HG03066 (cell line): Measurements from ENCODE around the gene HMGCR.

ENCODE experiments used
- ATAC-seq: cut with Tn5 transposase; IDR thresholded peaks from one replicate; pipeline ENCODE4 v1.9.1; 2021; ENCODE audit warnings: low read depth; ENCODE audit not compliant: unreplicated experiment

Gene HMGCR

DNA sequence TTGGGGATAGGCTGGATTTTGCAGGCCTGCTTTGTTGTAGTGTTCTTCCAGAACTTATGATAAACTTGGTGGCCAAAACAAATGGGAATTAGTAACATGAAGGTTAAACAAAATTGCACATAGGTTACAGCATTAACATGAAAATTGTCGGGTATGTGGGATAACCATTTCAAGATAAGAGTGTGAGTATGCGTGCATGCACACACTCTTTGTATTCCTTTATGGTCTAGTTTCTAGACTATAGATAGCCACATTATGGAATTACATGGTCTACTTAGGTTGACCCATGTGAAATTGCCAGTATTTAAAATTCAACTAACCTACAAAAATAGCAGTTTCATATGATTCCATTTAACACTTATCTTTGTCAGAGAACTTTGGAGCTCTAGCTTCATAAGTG lies 1.4 kb downstream of the HMGCR start:
- ATAC-seq: no peak

DNA sequence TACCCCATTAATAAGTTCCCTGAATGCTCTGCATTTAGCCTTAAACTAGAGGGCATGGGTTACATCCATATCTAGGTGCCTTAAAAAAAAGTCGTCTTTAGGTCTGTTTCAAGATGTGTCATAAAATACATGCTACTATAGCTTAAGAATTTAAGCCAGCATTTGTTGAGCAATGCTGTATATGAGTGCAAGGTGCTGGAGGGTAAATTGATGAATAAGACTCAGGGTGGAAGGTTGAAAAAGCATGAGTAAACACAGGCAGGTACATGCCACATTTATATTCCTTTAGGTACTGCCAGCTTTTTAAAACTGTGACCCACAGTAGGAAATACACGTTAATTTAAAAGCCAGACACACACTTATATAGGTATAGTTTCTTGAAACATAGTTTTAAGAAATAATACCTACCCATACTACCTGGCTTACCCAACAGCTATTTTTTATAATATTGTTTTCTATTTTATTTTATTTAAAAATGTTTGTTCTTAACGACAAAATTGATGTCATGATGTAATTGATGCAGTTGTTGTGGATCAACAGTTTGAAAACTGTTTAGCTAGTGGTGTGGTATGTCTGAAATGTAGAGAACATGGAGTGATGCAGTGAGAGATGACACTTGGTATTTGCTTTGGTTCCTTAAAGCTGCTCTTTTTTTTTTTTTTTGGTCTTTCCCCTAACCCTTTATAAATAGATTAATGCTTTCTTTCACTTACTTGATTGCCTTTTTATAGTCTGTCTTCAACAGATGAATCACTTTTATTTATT lies 3.9 kb downstream of the HMGCR start:
- ATAC-seq: no peak

DNA sequence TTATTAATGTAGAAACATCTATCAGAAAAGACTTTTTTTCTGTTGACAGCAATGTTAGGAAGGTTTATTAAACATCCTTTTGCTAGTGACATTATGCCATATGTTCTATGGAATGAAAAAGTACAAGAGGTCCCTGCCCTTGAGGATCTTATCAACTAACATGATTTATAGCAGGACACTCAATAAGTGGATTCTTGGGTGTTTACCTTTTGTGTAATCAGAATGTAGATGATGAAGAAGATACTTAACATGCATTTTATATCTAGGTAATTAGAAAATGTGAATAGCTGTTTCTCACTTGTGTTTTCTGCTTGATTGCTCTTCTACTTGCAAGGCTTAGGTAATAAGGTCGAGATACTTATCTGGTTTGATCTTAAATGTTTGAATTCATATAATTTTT lies 4.9 kb downstream of the HMGCR start:
- no peak for ATAC-seq

DNA sequence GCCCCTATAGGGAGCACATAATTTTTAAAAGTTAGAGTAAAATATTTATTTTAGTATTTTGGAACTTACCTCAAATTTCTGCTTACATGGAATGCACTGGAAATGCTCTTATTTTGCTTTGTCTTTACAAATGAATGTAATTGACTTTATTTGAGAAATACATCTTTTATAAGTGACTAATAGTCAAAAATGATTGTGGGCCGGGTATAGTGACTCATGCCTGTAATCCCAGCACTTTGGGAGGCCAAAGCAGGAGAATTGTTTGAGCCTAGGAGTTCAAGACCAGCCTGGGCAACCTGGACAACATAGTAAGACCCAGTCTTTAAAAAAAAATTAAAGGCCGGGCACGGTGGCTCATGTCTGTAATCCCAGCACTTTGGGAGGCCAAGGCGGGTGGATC lies 5.8 kb downstream of the HMGCR start:
- no peak for ATAC-seq

DNA sequence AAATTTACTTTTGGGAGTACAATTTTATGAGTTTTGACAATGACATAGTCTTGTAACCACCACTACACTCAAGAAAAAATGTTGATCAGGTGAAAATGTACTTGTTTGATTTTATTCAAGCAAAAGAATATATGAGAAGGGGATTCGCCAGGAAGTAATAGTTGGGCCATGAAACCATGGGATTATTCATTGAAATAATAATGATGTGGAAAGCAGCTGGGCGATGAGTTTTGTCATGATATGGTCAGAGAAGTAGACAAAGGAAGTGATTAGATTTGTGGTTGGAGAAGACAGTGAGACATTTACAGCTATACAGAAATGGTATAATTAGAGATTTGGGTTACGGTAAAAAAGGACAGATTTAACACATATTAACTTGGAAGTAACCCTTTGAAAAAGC lies 11.2 kb downstream of the HMGCR start:
- ATAC-seq: no peak

DNA sequence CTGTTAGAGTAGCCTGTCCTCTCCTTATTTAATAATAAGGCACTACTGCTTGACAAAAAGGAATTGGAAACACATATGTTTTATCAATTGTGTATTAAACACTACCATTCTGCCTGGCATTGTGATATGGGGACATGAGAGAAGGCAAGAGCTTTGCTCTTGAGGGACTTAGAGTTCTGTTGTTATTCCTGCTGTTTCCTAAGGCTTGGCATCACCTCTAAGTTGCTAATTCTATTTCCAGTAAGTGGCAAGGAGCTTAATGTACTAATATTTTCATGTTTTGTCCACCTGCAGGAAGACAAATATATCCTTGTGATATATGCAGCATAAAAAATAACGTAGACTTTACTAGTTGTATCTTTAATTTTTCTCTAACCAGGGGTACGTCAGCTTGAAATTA lies 12.6 kb downstream of the HMGCR start:
- no peak for ATAC-seq

DNA sequence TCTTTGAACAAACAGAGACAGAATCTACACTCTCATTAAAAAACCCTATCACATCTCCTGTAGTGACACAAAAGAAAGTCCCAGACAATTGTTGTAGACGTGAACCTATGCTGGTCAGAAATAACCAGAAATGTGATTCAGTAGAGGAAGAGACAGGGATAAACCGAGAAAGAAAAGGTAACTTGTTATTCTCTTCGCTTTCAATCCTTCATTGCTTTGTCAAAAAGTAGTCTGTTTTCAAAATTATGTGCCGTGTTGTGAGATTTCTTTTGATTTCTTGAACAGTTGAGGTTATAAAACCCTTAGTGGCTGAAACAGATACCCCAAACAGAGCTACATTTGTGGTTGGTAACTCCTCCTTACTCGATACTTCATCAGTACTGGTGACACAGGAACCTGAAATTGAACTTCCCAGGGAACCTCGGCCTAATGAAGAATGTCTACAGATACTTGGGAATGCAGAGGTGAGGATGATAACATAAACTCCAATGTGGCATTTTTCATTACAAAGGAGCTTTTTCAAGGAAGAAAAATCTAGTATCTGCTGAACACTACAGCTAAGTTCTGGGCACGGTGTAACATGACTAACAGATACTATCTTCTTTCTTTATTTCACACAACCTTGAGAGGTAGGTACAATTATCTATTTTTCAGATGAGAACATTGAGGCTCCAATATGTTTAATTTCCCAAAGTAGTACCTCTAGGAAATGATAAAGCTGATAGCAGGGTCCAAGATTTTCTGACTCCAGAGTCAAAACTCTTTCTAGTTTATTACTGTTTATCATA lies 14.3 kb downstream of the HMGCR start:
- ATAC-seq: no peak

DNA sequence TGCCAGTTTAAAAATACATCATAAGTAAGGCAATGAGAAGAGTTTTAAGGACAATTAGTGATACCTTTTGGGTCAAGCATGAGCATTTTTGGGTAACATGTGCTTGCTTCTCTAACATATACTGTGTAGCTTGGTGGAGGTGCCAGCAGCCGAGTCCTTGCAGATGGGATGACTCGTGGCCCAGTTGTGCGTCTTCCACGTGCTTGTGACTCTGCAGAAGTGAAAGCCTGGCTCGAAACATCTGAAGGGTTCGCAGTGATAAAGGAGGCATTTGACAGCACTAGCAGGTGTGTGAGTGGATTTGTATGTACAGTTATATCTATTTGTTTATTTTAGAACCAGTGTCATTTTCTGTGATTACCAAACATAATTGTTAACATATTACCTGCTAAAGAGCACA lies 18.2 kb downstream of the HMGCR start:
- ATAC-seq: no peak

DNA sequence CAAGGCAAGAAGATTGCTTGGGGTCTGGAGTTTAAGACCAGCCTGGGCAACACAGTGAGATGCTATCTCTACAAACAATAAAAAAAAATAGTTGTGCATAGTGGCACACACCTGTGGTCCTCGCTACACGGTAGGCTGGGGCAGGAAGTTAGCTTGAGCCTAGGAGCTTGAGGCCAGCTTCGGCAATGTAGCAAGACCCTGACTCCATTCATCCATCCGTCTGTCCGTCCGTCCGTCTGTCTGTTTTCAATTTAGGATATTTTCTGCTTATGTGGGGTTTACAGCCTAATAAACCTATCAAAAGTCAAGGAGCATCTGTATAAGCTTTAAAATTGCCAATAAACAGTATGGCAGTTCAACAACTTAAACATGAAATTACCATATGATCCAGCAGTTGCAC lies 19.7 kb downstream of the HMGCR start:
- ATAC-seq: no peak

DNA sequence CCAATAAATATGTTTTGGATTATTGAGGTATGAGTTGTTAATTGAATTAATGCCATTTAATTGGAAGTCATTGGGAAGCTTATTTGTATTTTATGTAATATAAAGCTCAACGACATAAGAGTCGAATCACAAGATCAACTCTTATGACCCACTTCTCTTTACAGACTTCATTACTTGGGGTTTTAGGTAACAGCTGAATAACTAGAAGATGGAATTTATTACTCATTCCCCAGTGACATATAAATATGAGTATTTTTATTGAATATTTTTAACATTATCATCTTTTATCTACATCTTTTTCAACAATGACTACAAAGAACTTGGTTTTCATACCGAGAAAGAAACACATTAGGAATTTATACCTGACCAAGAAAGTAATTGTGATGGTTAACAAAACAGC lies 21.1 kb downstream of the HMGCR start:
- no peak for ATAC-seq

DNA sequence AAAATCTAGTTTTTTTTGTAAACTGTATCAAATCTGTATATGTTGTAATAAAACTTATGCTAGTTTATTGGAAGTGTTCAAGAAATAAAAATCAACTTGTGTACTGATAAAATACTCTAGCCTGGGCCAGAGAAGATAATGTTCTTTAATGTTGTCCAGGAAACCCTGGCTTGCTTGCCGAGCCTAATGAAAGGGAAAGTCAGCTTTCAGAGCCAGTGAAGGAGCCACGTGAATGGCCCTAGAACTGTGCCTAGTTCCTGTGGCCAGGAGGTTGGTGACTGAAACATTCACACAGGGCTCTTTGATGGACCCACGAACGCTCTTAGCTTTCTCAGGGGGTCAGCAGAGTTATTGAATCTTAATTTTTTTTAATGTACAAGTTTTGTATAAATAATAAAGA lies 24.3 kb downstream of the HMGCR start:
- ATAC-seq: no peak

DNA sequence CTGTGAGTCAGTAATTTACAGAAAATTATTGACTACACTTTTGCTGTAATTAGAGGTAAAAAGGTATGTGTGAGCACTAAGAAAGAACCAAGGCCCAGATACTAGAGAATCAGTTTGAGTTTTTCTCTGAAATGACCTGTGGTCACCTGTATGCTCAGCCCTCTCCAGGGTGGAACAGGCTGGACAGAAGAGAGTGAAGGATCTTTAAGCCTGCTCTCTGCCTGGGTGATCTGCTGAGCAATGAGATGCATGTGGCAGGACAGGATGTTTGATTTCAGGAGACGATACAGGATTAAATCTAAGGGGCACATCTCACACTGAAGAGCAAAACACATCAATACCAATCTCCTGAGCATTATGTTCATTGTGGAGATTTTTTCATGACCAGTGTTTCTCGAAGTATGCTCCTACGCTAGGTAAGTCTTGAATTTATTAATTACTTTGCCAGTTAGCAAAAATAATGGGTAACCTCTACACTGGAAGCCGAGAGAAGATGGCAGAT lies 25.5 kb downstream of the HMGCR start:
- ATAC-seq: no peak

DNA sequence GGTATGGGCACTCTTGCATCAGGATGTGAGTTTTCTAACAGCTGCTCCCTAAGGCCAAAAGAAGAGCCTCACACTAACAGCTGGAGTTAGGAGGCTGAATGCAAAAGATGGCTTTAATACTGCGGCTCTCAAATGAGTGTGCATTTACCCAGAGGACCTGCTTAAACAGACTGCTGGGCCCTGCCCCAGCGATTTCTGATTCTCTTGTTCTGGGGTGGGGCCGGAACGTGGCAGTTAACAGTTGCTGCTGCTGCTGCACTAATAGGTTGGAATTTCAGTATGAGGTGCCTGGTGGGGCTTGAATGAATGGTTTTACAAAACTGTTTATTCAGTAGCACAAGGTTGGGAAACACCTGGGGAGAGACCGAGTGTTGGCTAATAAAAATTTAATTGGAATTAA lies 26.1 kb downstream of the HMGCR start:
- ATAC-seq: no peak

DNA sequence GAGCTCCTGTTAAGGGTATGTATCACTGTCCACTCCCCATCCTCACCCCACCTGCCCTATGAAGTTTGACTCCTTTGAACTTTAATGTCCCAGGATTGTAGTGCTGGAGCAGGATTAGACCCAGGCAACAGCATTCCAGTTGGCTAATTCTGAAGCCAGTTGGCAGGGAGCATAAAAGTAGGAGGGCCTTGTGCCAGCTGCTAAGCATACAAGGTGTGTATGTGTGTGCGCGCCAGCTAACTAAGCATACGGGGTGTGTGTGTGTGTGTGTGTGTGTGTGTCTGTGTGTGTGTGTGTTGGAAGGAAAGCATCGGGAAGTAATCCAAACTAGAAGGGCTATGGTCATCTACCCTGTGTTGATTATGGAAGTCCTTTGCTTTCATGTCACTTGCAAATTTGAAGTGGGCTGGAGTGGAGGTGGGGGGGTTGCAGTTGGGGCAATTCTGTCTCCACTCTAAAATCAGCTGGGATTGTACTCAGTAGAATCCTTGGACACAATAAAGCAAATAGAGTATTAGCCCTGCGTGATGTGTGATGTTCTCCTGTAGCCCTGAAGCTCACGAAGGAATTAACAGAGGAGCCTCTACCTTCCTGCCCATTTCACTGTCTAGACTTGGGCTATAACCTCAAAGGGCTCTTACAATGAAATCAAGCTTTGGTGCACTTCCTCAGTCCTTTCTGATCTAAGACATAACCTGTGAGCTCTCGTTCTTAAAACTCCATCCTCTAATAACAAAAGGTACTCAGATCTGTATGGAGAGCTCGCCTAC lies 26.9 kb downstream of the HMGCR start:
- ATAC-seq: no peak

DNA sequence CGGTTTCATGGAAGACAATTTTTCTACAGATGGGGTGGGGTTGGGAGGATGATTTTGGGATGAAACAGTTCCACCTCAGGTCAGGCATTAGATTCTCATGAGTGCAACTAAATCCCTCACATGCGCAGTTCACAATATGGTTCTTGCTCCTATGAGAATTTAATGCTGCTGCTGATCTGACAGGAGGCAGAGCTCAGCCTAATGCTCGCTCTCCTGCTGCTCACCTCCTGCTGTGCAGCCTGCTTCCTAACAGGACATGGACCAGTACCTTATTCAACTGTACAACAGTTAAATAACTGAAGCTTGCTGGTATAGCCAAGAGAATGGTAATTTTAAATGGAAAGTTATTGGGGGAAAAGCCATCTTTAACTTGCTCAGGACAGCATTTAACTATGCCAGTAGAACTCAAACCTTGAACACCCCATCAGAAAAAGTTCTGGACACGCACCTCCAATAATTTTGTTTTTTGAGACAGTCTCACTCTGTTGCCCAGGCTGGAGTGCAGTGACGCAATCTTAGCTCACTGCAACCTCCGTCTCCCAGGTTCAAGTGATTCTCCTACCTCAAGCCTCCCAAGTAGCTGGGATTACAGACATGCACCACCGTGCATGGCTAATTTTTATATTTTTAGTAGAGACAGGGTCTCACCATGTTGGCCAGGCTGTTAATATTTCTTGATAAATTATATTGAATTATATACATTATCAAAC lies 27.7 kb downstream of the HMGCR start:
- ATAC-seq: no peak

DNA sequence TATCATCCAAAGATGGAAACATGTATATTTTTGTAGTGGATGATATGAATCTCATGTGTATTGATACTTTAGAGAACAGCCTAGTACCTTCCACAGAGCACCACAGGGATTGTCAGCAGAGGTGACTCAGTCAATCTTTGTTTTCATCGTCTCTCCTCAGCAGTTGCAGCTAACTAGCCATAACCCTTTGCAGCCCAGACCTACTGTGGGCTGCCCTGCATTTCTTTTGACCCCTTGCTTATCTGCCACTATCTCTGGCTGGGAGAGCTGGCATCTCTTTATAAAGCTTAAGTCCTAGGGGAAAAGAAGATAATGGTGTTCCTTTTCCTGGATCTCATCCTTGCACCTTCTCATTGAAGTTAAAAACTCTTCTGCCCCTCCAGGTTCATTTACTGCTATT lies 28.7 kb downstream of the HMGCR start:
- ATAC-seq: no peak

DNA sequence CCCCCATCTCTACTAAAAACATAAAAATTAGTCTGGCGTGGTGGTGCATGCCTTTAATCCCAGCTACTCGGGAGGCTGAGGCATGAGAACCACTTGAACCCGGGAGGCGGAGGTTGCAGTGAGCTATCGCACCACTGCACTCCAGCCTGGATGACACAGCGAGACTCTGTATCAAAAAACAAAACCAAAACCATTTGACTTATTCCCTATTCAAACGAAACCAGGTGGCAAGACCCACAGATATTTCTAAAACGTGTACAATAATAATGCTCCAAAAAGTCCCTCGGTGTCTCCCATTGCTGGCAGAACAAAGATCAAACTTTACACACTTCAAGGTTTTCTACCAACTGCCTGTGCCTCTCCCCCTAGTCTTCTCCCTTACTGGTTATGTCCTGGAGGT lies 29.8 kb downstream of the HMGCR start:
- peak; percentile 76 for ATAC-seq

DNA sequence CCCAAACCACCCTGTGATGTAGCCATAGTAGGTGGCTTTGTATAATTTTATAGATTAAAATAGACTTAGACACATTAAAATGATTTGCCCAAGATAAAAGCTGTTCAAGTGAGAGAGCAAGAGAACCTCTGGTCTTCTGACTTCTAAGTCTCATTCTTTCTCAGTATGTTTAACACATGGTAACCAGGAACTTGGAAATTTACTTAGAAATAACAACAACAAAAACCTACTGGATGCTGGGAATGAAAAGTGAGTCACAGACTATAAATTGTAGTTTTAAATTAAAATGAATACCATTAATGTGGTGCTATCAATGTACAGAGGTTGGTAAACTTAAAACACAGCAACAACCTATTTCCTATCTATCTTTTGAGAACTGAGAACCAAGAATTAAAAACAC lies 30.4 kb downstream of the HMGCR start:
- ATAC-seq: no peak

DNA sequence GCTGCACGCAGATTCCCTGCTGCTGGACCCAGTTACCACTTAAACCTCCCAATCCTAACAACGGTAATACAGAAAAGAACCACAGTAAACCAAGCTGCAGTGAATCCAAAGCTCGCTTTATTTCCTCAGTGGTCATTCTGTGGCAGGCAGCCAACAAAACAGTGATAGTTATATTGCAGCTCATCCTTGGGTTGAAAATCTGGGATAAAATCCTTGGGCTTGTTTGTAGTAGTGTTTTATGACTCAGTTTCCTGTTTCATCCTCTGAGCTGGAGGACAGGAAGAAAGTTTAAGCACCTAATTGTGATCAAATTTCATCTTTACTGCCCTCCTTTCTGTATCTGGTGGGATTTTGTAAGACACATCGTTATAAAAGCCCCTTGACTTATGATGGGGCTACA lies 31.4 kb downstream of the HMGCR start:
- no peak for ATAC-seq

DNA sequence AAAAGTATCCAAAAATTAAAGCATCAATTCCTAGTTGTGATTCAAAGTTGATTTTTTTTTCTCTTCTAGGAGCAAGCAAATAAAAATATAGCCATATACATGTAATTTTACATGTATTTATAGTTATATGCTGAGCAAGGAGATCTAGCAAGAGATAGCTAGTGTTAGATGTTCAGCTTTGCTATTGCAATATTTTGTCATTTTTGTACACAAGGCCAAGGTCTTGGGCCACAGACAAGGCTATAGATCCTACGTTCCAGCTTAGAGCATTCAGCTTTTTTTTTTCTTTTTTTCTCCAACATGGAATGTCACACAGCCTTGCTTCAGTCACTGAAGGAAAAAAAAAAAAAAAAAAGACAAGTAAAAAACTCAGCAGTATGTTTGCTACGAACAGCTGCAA lies 36.8 kb downstream of the HMGCR start:
- no peak for ATAC-seq

DNA sequence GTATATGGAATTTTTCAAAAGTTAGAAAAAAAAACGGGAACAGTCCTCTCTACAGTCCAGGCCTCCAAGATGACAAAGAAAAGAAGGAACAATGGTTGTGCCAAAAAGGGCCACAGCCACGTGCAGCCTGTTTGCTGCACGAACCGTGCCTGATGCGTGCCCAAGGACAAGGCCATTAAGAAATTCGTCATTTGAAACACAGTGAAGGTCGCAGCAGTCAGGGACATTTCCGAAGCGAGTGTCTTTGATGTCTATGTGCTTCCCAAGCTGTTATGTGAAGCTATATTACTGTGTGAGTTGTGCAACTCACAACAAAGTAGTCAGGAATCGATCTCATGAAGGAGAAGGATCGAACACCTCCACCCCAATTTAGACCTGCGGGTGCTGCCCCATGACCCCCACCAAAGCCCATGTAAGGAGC lies 37.4 kb downstream of the HMGCR start:
- no peak for ATAC-seq
